Epithelial cell of esophagus (primary cell): ENCODE data around the gene KRTAP22-1.

Source experiments
- DNase-seq: peaks from one replicate; pipeline ENCODE4 v3.0.0; 2010; ENCODE audit warnings: low read depth
- H3K4me3 ChIP-seq: 2 replicates; pipeline ENCODE4 v1.5.1; 2011; ENCODE audit warnings: mild to moderate bottlenecking, low read length, control low read depth
- CTCF ChIP-seq: IDR thresholded peaks from 2 replicates; pipeline ENCODE4 v1.5.1; 2011; ENCODE audit warnings: low read depth, mild to moderate bottlenecking, low read length, control low read depth, inconsistent platforms; ENCODE audit not compliant: insufficient read depth; ENCODE audit errors: missing control alignments

KRTAP22-1 gene

DNA sequence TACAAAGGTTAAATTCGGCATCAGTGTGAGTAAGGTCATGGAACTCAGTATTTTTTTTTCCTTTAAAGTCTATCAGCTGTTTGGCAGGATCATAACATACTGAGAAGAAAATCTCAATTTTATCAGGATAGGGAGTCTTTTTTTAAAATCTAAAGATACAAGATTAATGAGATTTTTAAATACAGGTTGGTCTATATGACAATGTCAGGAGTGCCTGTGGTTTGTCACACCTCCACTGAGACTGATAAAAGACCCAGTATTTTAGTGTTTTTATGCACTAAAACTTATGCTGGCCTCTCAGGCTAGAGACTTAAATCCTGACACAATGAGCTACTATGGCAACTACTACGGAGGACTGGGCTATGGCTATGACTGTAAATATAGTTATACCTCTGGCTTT, 41.7 kb downstream of the KRTAP22-1 start, which contains the start of gene KRTAP20-3:
Gene KRTAP20-3 (plus strand): TSS at position 301 of the 400 bp plus-strand sequence.
- H3K4me3 ChIP-seq, result no peak within 1 kb of the TSS
- TF ChIP-seq CTCF, result no peak
- no peak for DNase-seq

DNA sequence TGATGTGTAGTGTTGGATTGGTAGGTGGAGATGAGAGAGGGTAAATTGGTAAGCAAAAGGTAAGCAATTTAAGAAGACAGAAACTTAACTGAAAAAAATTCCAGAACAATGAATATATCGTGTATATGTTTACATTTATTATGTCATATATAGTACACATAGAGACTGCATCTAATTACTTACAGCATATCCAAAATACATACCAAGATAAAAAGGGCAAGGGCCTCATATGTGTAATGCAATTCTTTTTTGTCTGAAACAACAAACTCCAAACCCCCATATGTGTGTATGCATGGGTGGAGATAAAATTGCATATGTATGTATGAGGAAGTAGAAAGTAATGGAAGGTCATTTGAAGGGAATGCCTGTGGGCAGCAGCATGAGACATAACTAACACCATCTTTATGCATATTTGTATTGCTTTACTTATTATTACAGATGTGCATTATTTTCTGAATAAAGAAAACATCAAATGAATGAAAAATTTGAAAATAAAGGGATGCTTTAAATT, 46.1 kb downstream of the KRTAP22-1 start:
- no peak overlapping the region for H3K4me3 ChIP-seq
- no peak for TF ChIP-seq CTCF
- DNase-seq, result no peak
